Subcutaneous adipose tissue (tissue), 4 donors: ENCODE data around the gene SENP7. TPM values are rescaled to one million over a fixed set of nuclear protein-coding genes. Genes with fewer than 3 reads are reported as not detected.

ENCODE experiments used
- CTCF ChIP-seq: fragments of 450-650 bp; IDR thresholded peaks from one replicate; pipeline ENCODE4 v1.5.1; 2016; ENCODE audit warnings: low read depth, mild to moderate bottlenecking, control low read depth, antibody characterized with exemption, moderate library complexity
- total RNA-seq, 4 donors: library from RNA; depleted of rRNA; stranded (reverse); fragments of >200 nt; gene quantifications; one replicate each; pipeline ENCODE4 v1.1.0, GENCODE V29; 2016

The SENP7 gene
- total RNA-seq, 4 donors from 2014 or later = 22.6 to 40.5 (median 29.2) TPM

- no peak for TF ChIP-seq CTCF
These were observed 124.3 kb downstream of the SENP7 start for GRCh38 chr3:101388706-101389105.

GRCh38 chr3:101387351-101387750 is 125.7 kb downstream of the SENP7 start:
- TF ChIP-seq CTCF = no peak

GRCh38 chr3:101384426-101384825 is 128.6 kb downstream of the SENP7 start:
- no peak for TF ChIP-seq CTCF

GRCh38 chr3:101383656-101384055 is 129.4 kb downstream of the SENP7 start:
- no peak for TF ChIP-seq CTCF

GRCh38 chr3:101383156-101383575 is 129.8 kb downstream of the SENP7 start:
- TF ChIP-seq CTCF = no peak

GRCh38 chr3:101381809-101382208 is 131.2 kb downstream of the SENP7 start:
- no peak for TF ChIP-seq CTCF

GRCh38 chr3:101379658-101380376 is 133.2 kb downstream of the SENP7 start:
- TF ChIP-seq CTCF = no peak
